Thyroid gland (tissue), 4 donors: Measurements from ENCODE around the gene DNER.

Experiments
- CTCF ChIP-seq, 6 experiments: fragments of 200-600 bp in 3 of 6; fragments of 450-650 bp in 3 of 6; sonication (generic) in 3 of 6; IDR thresholded peaks; one replicate each; pipeline ENCODE4 v1.5.1; 2016 to 2019; ENCODE audit warnings: antibody characterized with exemption in 6 of 6, mild to moderate bottlenecking in 2 of 6, inconsistent platforms in 1 of 6, moderate library complexity in 1 of 6
- POLR2A ChIP-seq, 2 donors: fragments of 450-650 bp; IDR thresholded peaks; one replicate each; pipeline ENCODE4 v1.6.1; 2017; ENCODE audit warnings: antibody characterized with exemption in 2 of 2, mild to moderate bottlenecking in 2 of 2, moderate library complexity in 1 of 2

- no peak for TF ChIP-seq CTCF (IDR thresholded peaks at IDR 0.05)
- TF ChIP-seq POLR2A (IDR thresholded peaks at IDR 0.05), result no peak
These were observed 297.2 kb downstream of the DNER start for GRCh38 chr2:229417176-229417575.
